ENCODE measurements around the gene FHOD1. TPM values are rescaled to one million over a fixed set of nuclear protein-coding genes. Genes with fewer than 3 reads are reported as not detected.

FHOD1 gene
- total and polyA plus RNA-seq, 9 donors = 9.7 to 31.1 (median 21.4) TPM

DNA sequence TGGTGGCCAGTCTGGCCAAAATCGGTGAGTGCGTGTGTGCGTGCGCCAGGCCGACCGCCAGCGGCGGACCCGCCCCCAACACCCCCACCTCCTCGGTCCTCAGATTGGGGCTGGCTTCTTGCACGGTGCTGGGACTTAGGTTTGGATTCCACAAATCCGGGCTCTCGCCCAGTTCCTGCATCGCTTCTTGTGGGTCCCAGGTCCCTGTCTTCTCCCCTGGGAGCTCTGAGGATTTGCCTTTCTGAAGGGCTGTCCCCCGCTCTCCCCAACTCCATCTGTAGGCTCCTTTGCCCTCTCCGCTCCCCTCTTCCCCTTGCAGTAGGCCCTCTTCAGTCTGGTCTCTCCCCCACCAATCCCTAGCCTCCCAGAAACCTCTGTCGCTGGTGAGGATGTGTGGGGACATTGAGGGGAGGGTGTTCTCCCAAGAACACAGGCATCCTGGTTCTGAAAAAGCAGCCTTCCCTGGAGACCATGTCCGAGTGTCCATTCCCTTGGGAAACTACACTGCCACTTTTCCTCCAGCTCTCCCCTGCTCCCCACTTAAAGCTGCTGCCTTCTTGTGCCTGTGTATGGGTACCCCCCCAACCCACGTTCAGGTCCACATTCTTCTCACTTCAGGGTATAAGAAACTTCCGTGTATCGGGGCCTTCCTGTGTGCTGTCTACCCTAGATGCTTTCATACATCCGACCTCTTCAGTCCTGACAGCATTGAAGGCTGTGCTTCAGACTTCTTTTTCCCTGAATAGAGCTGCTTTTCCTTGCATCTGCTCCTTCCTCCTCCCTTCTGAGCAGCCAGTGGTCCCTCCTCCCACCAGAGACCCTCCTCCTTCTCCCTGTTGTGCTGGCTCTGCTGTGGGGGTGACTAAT is 2.1 kb upstream of the FHOD1 start:
- 6% methylated on average over 18 of the region's 22 CpGs for WGBS (ENCODE audit: insufficient coverage)
- H3K4me3 ChIP-seq (ENCODE audit: low read length) = peak overlapping the region; percentile 36
- H3K27ac ChIP-seq (ENCODE audit: low read length) = no peak overlapping the region
- H3K4me1 ChIP-seq (ENCODE audit: control insufficient read depth, insufficient read depth, low read length) = peaks cover 53% of the 10 kb centered on the region
- peaks cover 24% of the 10 kb centered on the region for H3K27me3 ChIP-seq (ENCODE audit: control insufficient read depth, insufficient read depth, low read length)
- H3K36me3 ChIP-seq (ENCODE audit: control insufficient read depth, insufficient read depth, low read length) = no peaks in the 10 kb centered on the region
- DNase-seq = no peak
- no peaks in the 10 kb centered on the region for H3K9me3 ChIP-seq (replicated peaks; ENCODE audit: control insufficient read depth, low read depth, low read length)

GRCh38 chr16:67248401-67249177 is 1.3 kb upstream of the FHOD1 start, which contains the start of gene SLC9A5:
Gene SLC9A5, plus strand, starts transcription at chr16:67248979. Its CDS starts 36 bp downstream, at chr16:67249015.
- H3K36me3 ChIP-seq (ENCODE audit: control insufficient read depth, insufficient read depth, low read length) = no peaks in the 10 kb centered on the region
- H3K27ac ChIP-seq (ENCODE audit: low read length) = peak within 1 kb of the TSS; percentile 75
- peaks cover 24% of the 10 kb centered on the region for H3K27me3 ChIP-seq (ENCODE audit: control insufficient read depth, insufficient read depth, low read length)
- H3K9me3 ChIP-seq (replicated peaks; ENCODE audit: control insufficient read depth, low read depth, low read length) = no peaks in the 10 kb centered on the region
- peak within 1 kb of the TSS; percentile 89 for H3K4me3 ChIP-seq (ENCODE audit: low read length)
- peak; percentile 48 for DNase-seq
- peaks cover 61% of the 10 kb centered on the region for H3K4me1 ChIP-seq (ENCODE audit: control insufficient read depth, insufficient read depth, low read length)
- under 1% methylated on average over 70 of the region's 75 CpGs for WGBS (ENCODE audit: insufficient coverage)

DNA sequence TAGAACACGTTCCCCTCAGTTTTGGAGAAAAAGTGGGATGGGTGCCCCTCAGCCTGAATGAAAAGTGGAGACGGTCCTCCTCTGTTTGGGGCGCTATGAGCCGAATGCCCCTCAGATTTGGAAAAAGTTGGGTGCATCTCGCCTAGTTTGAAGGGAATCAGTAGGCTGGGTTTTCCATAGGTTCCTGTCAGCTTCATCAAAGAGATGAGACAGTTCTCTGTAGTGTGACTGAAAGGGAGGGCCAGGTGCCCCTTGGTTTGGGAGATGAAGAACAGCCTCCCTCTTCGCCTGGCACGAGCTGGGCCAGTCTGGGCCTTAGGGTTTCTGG is 756 bp upstream of the FHOD1 start:
- 0% methylated on average over 6 of the region's 7 CpGs for WGBS (ENCODE audit: insufficient coverage)
- Histone ChIP-seq H3K27me3 (ENCODE audit: control insufficient read depth, insufficient read depth, low read length) (peaks cover 24% of the 10 kb centered on the region), H3K36me3 (ENCODE audit: control insufficient read depth, insufficient read depth, low read length) (no peaks in the 10 kb centered on the region), H3K4me1 (ENCODE audit: control insufficient read depth, insufficient read depth, low read length) (peaks cover 65% of the 10 kb centered on the region), H3K9me3 (replicated peaks; ENCODE audit: control insufficient read depth, low read depth, low read length) (no peaks in the 10 kb centered on the region), H3K27ac (ENCODE audit: low read length) (peak overlapping the region; percentile 75), H3K4me3 (ENCODE audit: low read length) (peak overlapping the region; percentile 89)
- DNase-seq = no peak

DNA sequence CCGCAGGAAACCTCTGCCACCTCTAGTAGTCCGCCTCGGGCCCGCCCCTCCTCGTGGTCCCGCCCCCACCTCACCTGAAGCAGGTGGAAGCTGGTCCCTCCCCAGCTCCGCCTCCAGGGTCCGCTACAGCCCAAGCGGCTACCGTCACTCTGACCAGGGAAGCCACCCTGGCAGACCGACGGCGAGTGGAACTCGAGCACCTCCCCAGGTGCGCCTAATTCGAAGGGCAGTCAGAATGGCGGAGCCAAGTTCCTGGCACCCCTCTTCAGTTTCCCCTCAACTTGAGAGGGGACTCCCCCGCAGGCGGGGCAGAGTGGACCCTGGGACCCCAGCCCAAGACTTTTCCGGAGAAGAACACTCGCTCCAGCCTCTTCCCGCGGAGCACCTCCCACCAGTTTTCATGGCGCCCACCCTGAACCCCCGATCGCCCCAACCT is 507 bp downstream of the FHOD1 start:
- DNase-seq = peak; percentile 51
- Histone ChIP-seq H3K4me3 (ENCODE audit: low read length) (peak overlapping the region; percentile 89), H3K36me3 (ENCODE audit: control insufficient read depth, insufficient read depth, low read length) (no peaks in the 10 kb centered on the region), H3K9me3 (replicated peaks; ENCODE audit: control insufficient read depth, low read depth, low read length) (no peaks in the 10 kb centered on the region), H3K27ac (ENCODE audit: low read length) (peak overlapping the region; percentile 94), H3K27me3 (ENCODE audit: control insufficient read depth, insufficient read depth, low read length) (peaks cover 24% of the 10 kb centered on the region), H3K4me1 (ENCODE audit: control insufficient read depth, insufficient read depth, low read length) (peaks cover 64% of the 10 kb centered on the region)
- 0% methylated on average over 24 of the region's 26 CpGs for WGBS (ENCODE audit: insufficient coverage)

GRCh38 chr16:67246081-67246755 is 1.1 kb downstream of the FHOD1 start:
- Histone ChIP-seq H3K4me3 (ENCODE audit: low read length) (peak overlapping the region; percentile 89), H3K27ac (ENCODE audit: low read length) (peak overlapping the region; percentile 94), H3K27me3 (ENCODE audit: control insufficient read depth, insufficient read depth, low read length) (peaks cover 24% of the 10 kb centered on the region), H3K9me3 (replicated peaks; ENCODE audit: control insufficient read depth, low read depth, low read length) (no peaks in the 10 kb centered on the region), H3K4me1 (ENCODE audit: control insufficient read depth, insufficient read depth, low read length) (peaks cover 69% of the 10 kb centered on the region), H3K36me3 (ENCODE audit: control insufficient read depth, insufficient read depth, low read length) (no peaks in the 10 kb centered on the region)
- under 1% methylated on average over 21 of the region's 48 CpGs for WGBS (ENCODE audit: insufficient coverage)
- DNase-seq = peak; percentile 90

DNA sequence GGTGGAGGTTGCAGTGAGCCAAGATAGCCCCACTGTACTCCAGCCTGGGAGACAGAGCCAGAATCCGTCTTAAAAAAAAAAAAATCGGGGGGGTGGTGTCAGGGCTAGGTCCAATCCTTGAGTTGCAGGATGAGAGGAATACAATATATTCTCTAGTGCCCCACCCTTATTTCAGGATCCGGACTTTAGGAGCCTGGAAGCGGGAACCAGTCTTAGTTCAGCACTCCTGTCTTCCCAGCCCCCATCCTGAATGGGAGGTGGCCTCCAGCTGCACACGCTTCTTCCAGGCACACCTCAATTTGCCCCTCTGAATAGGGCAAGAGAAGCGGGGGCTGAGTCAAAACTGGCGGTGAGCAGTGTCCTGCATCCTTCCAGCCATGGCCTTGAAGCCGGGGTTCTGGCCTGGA is 1.6 kb downstream of the FHOD1 start:
- Histone ChIP-seq H3K36me3 (ENCODE audit: control insufficient read depth, insufficient read depth, low read length) (no peaks in the 10 kb centered on the region), H3K4me1 (ENCODE audit: control insufficient read depth, insufficient read depth, low read length) (peaks cover 72% of the 10 kb centered on the region), H3K4me3 (ENCODE audit: low read length) (peak overlapping the region; percentile 89), H3K27ac (ENCODE audit: low read length) (peak overlapping the region; percentile 94), H3K27me3 (ENCODE audit: control insufficient read depth, insufficient read depth, low read length) (peaks cover 24% of the 10 kb centered on the region), H3K9me3 (replicated peaks; ENCODE audit: control insufficient read depth, low read depth, low read length) (no peaks in the 10 kb centered on the region)
- WGBS (ENCODE audit: insufficient coverage) = 0% methylated on average over 3 of the region's 8 CpGs
- no peak for DNase-seq

- 81% methylated on average over 2 of the region's 4 CpGs for WGBS (ENCODE audit: insufficient coverage)
- DNase-seq = no peak
- Histone ChIP-seq H3K4me3 (ENCODE audit: low read length) (no peak overlapping the region), H3K27ac (ENCODE audit: low read length) (peak overlapping the region; percentile 94), H3K36me3 (ENCODE audit: control insufficient read depth, insufficient read depth, low read length) (no peaks in the 10 kb centered on the region), H3K9me3 (replicated peaks; ENCODE audit: control insufficient read depth, low read depth, low read length) (no peaks in the 10 kb centered on the region), H3K27me3 (ENCODE audit: control insufficient read depth, insufficient read depth, low read length) (peaks cover 21% of the 10 kb centered on the region), H3K4me1 (ENCODE audit: control insufficient read depth, insufficient read depth, low read length) (peaks cover 72% of the 10 kb centered on the region)
These were observed 2.1 kb downstream of the FHOD1 start for GRCh38 chr16:67245186-67245585.

DNA sequence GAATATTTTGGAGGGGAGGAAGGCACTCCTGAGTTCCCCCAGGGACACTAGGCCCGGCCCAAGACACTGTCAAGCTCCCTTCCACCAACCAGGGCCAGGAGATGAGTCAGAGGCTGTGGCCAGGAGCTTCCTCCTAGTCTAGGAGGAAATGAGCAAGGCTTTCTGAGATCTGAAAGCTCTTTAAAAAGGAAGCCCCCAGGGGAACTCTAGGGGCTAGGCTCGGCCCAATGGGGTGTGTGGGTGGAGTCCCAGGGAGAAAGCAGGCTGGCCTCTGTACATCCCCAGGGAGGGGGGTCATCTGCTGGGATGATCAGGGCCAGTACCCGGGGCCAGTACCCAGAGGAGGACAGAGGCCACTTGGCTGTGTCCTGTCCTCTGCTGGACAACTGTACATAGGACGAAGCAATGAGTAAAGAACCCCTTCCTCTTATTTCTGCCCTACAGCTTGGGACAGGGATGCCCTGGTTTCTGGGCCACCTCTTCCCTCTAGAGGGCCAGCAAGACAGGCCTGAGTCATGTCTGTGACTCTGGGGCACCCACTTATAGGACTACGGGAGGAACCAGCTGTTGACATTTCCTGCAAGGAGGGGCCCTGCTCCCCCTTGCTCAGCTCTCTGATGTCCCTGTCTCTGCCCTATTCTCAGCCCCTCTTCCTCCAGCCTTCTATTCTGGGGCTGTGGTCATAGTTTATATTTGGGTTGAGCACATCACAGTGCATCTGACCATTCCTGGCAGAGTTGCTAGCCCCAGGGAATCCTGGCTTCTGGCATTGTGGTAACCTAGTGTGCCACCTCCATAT is 2.7 kb downstream of the FHOD1 start:
- Histone ChIP-seq H3K36me3 (ENCODE audit: control insufficient read depth, insufficient read depth, low read length) (peaks cover 1% of the 10 kb centered on the region), H3K27ac (ENCODE audit: low read length) (peak overlapping the region; percentile 94), H3K9me3 (replicated peaks; ENCODE audit: control insufficient read depth, low read depth, low read length) (no peaks in the 10 kb centered on the region), H3K4me3 (ENCODE audit: low read length) (no peak overlapping the region), H3K27me3 (ENCODE audit: control insufficient read depth, insufficient read depth, low read length) (peaks cover 15% of the 10 kb centered on the region), H3K4me1 (ENCODE audit: control insufficient read depth, insufficient read depth, low read length) (peaks cover 67% of the 10 kb centered on the region)
- WGBS (ENCODE audit: insufficient coverage) = 45% methylated on average over 3 of the region's 5 CpGs
- peak; percentile 85 for DNase-seq

DNA sequence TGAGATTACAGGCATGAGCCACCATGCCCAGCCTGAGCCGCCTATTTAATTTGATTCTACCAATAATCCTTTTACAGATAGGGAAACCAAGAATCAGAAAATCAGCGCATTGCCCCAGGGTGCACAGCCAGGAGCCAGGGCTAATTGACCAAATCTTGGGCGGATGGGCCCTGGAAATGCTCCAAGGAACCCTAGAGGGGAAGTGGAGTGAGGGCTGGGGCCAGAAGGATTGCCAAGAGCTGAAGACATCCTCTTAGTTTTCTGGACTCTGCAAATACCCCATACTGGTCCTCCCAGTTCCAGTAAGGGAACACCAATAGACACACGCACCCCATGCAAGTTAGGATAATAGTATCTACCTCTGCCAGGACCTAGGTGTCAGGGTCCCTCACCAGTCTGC is 3.8 kb downstream of the FHOD1 start:
- Histone ChIP-seq H3K27me3 (ENCODE audit: control insufficient read depth, insufficient read depth, low read length) (peaks cover 6% of the 10 kb centered on the region), H3K27ac (ENCODE audit: low read length) (peak overlapping the region; percentile 94), H3K4me1 (ENCODE audit: control insufficient read depth, insufficient read depth, low read length) (peaks cover 56% of the 10 kb centered on the region), H3K4me3 (ENCODE audit: low read length) (no peak overlapping the region), H3K36me3 (ENCODE audit: control insufficient read depth, insufficient read depth, low read length) (peaks cover 6% of the 10 kb centered on the region), H3K9me3 (replicated peaks; ENCODE audit: control insufficient read depth, low read depth, low read length) (no peaks in the 10 kb centered on the region)
- no peak for DNase-seq
- WGBS (ENCODE audit: insufficient coverage) = 100% methylated on average over 1 of the region's 4 CpGs
